Measurements from ENCODE around the gene GSE1. TPM values are rescaled to one million over a fixed set of nuclear protein-coding genes. Genes with fewer than 3 reads are reported as not detected.

GSE1 gene
- total and polyA plus RNA-seq, 2 of the 13 experiments (the other 11 are each of a cell fraction or from before 2014, with no cell fraction given) = 16.1 to 31.2 TPM

- TF ChIP-seq, protein P1, sequence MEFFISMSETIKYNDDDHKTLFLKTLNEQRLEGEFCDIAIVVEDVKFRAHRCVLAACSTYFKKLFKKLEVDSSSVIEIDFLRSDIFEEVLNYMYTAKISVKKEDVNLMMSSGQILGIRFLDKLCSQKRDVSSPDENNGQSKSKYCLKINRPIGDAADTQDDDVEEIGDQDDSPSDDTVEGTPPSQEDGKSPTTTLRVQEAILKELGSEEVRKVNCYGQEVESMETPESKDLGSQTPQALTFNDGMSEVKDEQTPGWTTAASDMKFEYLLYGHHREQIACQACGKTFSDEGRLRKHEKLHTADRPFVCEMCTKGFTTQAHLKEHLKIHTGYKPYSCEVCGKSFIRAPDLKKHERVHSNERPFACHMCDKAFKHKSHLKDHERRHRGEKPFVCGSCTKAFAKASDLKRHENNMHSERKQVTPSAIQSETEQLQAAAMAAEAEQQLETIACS (CRISPR knock-in tag; IDR thresholded peaks at IDR 0.05) = no peak
- TF ChIP-seq, protein P2, sequence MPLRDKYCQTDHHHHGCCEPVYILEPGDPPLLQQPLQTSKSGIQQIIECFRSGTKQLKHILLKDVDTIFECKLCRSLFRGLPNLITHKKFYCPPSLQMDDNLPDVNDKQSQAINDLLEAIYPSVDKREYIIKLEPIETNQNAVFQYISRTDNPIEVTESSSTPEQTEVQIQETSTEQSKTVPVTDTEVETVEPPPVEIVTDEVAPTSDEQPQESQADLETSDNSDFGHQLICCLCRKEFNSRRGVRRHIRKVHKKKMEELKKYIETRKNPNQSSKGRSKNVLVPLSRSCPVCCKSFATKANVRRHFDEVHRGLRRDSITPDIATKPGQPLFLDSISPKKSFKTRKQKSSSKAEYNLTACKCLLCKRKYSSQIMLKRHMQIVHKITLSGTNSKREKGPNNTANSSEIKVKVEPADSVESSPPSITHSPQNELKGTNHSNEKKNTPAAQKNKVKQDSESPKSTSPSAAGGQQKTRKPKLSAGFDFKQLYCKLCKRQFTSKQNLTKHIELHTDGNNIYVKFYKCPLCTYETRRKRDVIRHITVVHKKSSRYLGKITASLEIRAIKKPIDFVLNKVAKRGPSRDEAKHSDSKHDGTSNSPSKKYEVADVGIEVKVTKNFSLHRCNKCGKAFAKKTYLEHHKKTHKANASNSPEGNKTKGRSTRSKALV (CRISPR knock-in tag; IDR thresholded peaks at IDR 0.05) = peak; percentile 76; the same call in 1 of the 2 replicates
- TF ChIP-seq ZSCAN25 (CRISPR knock-in tag; IDR thresholded peaks at IDR 0.05) (no peak), NR2F6 (IDR thresholded peaks at IDR 0.05) (no peak), NR2F6 (CRISPR knock-in tag; IDR thresholded peaks at IDR 0.05) (no peak), KLF12 (CRISPR knock-in tag; IDR thresholded peaks at IDR 0.05; ENCODE audit: borderline replicate concordance) (peak; percentile 92), TCF7 (IDR thresholded peaks at IDR 0.05; ENCODE audit: low read depth) (no peak), ZBTB3 (CRISPR knock-in tag; IDR thresholded peaks at IDR 0.05; ENCODE audit: borderline replicate concordance, low read depth) (no peak), SNAPC4 (CRISPR knock-in tag; IDR thresholded peaks at IDR 0.05) (no peak), KMT2A (CRISPR knock-in tag; IDR thresholded peaks at IDR 0.05) (peak; percentile 85)
- TF ChIP-seq, protein P3, sequence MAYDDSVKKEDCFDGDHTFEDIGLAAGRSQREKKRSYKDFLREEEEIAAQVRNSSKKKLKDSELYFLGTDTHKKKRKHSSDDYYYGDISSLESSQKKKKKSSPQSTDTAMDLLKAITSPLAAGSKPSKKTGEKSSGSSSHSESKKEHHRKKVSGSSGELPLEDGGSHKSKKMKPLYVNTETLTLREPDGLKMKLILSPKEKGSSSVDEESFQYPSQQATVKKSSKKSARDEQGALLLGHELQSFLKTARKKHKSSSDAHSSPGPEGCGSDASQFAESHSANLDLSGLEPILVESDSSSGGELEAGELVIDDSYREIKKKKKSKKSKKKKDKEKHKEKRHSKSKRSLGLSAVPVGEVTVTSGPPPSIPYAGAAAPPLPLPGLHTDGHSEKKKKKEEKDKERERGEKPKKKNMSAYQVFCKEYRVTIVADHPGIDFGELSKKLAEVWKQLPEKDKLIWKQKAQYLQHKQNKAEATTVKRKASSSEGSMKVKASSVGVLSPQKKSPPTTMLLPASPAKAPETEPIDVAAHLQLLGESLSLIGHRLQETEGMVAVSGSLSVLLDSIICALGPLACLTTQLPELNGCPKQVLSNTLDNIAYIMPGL (CRISPR knock-in tag; IDR thresholded peaks at IDR 0.05; ENCODE audit: borderline replicate concordance in 1 of 2, low read depth in 1 of 2) = peak in 1 of 2 experiments; percentile 48; a peak in 2 of 4 replicates
- TF ChIP-seq, protein P4, sequence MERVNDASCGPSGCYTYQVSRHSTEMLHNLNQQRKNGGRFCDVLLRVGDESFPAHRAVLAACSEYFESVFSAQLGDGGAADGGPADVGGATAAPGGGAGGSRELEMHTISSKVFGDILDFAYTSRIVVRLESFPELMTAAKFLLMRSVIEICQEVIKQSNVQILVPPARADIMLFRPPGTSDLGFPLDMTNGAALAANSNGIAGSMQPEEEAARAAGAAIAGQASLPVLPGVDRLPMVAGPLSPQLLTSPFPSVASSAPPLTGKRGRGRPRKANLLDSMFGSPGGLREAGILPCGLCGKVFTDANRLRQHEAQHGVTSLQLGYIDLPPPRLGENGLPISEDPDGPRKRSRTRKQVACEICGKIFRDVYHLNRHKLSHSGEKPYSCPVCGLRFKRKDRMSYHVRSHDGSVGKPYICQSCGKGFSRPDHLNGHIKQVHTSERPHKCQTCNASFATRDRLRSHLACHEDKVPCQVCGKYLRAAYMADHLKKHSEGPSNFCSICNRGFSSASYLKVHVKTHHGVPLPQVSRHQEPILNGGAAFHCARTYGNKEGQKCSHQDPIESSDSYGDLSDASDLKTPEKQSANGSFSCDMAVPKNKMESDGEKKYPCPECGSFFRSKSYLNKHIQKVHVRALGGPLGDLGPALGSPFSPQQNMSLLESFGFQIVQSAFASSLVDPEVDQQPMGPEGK (CRISPR knock-in tag; IDR thresholded peaks at IDR 0.05) = no peak
- TF ChIP-seq, protein P5, sequence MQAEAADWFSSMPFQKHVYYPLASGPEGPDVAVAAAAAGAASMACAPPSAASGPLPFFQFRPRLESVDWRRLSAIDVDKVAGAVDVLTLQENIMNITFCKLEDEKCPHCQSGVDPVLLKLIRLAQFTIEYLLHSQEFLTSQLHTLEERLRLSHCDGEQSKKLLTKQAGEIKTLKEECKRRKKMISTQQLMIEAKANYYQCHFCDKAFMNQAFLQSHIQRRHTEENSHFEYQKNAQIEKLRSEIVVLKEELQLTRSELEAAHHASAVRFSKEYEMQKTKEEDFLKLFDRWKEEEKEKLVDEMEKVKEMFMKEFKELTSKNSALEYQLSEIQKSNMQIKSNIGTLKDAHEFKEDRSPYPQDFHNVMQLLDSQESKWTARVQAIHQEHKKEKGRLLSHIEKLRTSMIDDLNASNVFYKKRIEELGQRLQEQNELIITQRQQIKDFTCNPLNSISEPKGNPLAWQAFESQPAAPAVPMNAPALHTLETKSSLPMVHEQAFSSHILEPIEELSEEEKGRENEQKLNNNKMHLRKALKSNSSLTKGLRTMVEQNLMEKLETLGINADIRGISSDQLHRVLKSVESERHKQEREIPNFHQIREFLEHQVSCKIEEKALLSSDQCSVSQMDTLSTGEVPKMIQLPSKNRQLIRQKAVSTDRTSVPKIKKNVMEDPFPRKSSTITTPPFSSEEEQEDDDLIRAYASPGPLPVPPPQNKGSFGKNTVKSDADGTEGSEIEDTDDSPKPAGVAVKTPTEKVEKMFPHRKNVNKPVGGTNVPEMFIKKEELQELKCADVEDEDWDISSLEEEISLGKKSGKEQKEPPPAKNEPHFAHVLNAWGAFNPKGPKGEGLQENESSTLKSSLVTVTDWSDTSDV (CRISPR knock-in tag; IDR thresholded peaks at IDR 0.05) = no peak
These were observed 75.6 kb downstream of the GSE1 start, which contains the start of gene GINS2 (continued) for GRCh38 chr16:85688586-85689284.
